ENCODE results near the gene C1orf232. TPM values are rescaled to one million over a fixed set of nuclear protein-coding genes. Genes with fewer than 3 reads are reported as not detected.

C1orf232 gene
- total and polyA plus RNA-seq, 9 of the 15 experiments (the other 6 are each of a cell fraction or from before 2014, with no cell fraction given): not detected

DNA sequence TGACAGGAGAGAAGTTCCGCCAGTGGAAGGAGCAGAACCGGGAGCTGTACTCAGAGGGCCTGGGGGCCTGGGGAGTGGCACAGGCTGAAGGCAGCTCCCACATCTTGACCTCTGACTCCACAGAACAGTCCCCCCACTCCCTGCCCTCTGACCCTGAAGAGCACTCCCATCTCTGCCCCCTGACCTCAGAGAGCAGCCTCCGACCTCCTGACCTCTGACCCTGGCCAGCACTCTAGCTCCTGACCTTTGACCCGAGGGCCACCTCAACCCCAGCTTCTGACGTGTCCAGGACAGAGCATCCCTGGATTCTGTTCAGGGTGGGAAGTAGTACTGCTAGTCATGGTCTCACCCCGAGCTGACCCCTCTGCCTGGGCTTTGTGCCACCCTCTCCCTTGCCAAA lies 20.6 kb upstream of the C1orf232 start (continued):
- TF ChIP-seq, protein P1, sequence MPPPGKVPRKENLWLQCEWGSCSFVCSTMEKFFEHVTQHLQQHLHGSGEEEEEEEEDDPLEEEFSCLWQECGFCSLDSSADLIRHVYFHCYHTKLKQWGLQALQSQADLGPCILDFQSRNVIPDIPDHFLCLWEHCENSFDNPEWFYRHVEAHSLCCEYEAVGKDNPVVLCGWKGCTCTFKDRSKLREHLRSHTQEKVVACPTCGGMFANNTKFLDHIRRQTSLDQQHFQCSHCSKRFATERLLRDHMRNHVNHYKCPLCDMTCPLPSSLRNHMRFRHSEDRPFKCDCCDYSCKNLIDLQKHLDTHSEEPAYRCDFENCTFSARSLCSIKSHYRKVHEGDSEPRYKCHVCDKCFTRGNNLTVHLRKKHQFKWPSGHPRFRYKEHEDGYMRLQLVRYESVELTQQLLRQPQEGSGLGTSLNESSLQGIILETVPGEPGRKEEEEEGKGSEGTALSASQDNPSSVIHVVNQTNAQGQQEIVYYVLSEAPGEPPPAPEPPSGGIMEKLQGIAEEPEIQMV (tag; conservative IDR thresholded peaks at IDR 0.05; ENCODE audit: low read depth): no peak
- TF ChIP-seq ZNF644 (tag; IDR thresholded peaks at IDR 0.05; ENCODE audit: low read depth) (no peak), CBX8 (IDR thresholded peaks at IDR 0.05; ENCODE audit: borderline replicate concordance, extremely low read depth, low read depth, low read length, poor library complexity, severe bottlenecking) (no peak), SMAD2 (IDR thresholded peaks at IDR 0.05; ENCODE audit: low read depth, low read length) (no peak)
- TF ChIP-seq, protein P2, sequence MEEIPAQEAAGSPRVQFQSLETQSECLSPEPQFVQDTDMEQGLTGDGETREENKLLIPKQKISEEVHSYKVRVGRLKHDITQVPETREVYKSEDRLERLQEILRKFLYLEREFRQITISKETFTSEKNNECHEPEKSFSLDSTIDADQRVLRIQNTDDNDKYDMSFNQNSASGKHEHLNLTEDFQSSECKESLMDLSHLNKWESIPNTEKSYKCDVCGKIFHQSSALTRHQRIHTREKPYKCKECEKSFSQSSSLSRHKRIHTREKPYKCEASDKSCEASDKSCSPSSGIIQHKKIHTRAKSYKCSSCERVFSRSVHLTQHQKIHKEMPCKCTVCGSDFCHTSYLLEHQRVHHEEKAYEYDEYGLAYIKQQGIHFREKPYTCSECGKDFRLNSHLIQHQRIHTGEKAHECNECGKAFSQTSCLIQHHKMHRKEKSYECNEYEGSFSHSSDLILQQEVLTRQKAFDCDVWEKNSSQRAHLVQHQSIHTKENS (CRISPR knock-in tag; IDR thresholded peaks at IDR 0.05): no peak
- TF ChIP-seq, protein P3, sequence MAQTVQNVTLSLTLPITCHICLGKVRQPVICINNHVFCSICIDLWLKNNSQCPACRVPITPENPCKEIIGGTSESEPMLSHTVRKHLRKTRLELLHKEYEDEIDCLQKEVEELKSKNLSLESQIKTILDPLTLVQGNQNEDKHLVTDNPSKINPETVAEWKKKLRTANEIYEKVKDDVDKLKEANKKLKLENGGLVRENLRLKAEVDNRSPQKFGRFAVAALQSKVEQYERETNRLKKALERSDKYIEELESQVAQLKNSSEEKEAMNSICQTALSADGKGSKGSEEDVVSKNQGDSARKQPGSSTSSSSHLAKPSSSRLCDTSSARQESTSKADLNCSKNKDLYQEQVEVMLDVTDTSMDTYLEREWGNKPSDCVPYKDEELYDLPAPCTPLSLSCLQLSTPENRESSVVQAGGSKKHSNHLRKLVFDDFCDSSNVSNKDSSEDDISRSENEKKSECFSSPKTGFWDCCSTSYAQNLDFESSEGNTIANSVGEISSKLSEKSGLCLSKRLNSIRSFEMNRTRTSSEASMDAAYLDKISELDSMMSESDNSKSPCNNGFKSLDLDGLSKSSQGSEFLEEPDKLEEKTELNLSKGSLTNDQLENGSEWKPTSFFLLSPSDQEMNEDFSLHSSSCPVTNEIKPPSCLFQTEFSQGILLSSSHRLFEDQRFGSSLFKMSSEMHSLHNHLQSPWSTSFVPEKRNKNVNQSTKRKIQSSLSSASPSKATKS (CRISPR knock-in tag; IDR thresholded peaks at IDR 0.05): no peak
